HG03558 (cell line): ENCODE measurements around the gene SPINK9.
"Not testable (repeated sequence)": the region's sequence is repeated elsewhere in the genome, so short reads cannot be mapped to it uniquely, and the experiment has no call there.

Experiments
- ATAC-seq: cut with Tn5 transposase; IDR thresholded peaks from one replicate; pipeline ENCODE4 v1.9.1; 2021; ENCODE audit warnings: moderate number of reproducible peaks; ENCODE audit not compliant: unreplicated experiment; ENCODE audit errors: extremely low read depth

Gene SPINK9

GRCh38 chr5:148335259-148335658 is at the start of gene SPINK9:
Gene SPINK9 (plus strand): TSS chr5:148335559. CDS start chr5:148335614, 55 bp downstream.
- no peak for ATAC-seq

- no peak for ATAC-seq
These were observed 44.8 kb upstream of the SPINK9 start for GRCh38 chr5:148290271-148291195.

GRCh38 chr5:148297731-148298130 is 37.6 kb upstream of the SPINK9 start:
- ATAC-seq: no peak

- no peak for ATAC-seq
These were observed 28.9 kb upstream of the SPINK9 start for GRCh38 chr5:148306446-148306845.

- ATAC-seq: no peak
These were observed 26.3 kb upstream of the SPINK9 start for GRCh38 chr5:148309019-148309418.

DNA sequence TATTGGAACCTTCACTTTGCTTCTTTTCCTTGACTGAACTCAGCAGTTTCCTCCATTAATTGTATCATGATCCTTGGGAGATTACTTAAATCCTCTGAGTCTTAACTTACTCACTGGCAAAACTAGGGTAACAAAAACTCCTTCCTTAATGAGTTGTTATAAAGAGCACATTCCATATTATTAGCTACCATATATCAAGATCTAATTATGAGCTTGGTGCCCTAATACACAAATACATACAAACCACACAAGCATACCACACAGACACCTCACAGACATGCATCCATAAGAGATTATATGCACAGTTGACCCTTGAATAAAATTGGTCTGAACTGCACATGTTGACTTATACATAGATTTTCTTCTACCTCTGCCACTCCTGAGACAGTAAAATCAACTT is 25.6 kb upstream of the SPINK9 start:
- ATAC-seq: no peak

DNA sequence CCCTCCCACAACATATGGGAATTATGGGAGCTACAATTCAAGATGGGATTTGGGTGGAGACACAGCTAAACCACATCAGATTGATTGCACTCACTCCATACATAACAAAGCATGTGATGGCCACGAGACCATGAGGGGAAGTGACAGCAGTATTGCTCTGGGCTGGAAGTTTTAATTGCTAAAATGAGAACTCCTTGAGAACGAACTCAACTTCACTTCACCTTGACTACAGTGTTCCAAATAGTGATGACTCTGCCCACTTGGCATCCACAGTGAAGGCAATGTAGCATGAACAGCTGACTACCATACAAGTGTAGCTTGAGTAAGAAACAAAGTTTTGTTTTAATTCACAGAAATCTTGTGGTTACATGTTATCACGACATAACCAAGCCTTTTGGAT is 23.9 kb upstream of the SPINK9 start:
- ATAC-seq: no peak

DNA sequence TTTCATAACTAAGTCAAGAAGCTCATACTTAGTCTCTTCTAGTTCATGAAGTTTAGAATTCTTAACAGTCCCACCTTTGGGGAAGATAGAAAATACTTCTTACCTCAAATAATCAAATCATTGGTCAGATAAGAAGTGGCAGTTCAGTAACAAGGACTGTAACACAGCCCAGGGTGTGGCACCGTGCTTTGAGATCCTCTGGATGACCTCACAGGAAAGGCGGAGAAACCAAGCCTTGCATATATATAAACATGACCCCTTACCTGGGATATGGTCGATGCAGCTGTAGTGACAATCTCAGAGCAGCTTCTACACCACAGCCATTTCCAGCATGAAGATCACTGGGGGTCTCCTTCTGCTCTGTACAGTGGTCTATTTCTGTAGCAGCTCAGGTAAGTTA is 23.2 kb upstream of the SPINK9 start, which contains the start of gene SPINK7:
Gene SPINK7, plus strand, starts transcription at position 271 of the 400 bp plus-strand sequence. Its CDS starts 61 bp downstream, at position 332.
- ATAC-seq: no peak

DNA sequence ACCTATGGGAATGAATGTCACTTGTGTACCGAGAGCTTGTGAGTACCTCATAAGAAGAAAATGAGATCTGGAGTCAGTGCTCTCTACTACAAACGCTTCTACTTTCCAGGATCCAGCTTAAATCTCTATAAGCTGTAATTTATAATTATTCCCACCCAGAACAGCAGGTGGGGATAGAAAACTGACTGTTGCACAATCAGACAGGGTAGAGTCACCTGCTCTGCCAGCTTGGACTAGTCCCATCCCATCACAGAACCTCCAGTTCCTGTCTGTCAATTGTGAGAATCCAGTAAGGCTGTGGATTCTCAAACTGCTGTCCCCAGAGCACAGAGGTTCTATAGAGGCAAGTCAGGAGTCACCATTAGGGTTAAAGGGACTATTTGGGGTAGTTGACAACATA is 21.2 kb upstream of the SPINK9 start:
- no peak for ATAC-seq

GRCh38 chr5:148314731-148315130 is 20.6 kb upstream of the SPINK9 start:
- ATAC-seq: no peak

GRCh38 chr5:148320011-148320963 is 15.1 kb upstream of the SPINK9 start:
- ATAC-seq: not testable (repeated sequence)

DNA sequence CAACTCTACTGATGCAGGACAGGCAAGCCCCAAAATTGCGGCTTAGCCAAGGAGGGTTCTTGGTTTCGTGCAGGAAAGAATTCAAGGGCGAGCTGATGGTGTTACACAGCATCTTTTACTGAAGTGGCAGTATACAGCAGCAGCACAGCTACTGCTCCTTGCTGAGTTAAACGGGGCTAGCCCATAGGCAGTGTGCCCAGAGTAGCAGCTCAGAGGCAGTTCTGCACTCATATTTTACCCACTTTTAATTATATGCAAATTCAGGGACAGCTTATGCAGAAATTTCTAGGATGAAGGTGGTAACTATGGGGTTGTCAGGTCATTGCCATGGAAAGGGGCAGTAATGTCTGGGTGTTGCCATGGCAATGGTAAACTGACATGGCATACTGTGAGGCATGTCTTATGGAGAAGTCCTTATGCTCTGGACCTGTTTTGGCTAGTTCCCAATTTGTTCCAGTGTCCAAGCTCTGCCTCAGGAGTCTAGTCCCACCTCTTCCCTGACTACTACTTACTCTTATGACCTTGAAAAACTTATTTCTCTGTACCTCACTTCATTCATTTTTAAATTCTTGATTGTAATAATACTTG is 2.0 kb upstream of the SPINK9 start:
- no peak for ATAC-seq

DNA sequence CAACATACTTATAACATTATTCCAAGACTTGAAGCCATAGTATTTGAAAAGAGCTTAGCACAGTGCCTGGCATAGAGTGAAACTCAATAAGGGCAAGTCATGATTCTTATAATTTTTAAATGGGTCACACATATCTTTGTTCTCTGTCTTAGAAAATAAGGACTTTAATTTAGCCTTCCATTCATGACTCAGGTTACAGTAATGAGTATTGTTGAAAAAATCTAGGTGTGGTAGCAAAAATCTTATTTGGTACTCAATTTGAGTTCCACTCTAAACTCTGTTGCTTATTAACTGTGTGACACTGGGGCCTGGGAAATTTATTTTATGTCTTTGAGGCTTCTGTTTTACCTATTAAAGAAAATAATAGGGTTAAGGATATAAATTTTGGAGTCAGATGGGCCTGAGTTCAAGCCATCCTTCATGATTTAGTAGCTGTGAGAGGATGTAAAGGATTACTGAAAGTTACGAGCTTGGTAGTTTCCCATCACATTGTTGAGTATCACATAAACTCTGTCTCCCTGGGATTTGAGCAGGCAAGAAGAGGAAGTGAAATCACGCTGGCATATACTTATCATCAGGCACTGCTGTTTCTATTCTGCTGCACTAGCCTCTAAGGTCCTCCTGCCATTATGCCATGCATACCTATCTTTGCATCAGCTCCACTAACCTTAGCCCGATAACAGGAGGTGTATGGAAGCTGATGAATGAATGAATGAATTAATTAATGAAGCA is 1.5 kb downstream of the SPINK9 start:
- ATAC-seq: peak; percentile 54

DNA sequence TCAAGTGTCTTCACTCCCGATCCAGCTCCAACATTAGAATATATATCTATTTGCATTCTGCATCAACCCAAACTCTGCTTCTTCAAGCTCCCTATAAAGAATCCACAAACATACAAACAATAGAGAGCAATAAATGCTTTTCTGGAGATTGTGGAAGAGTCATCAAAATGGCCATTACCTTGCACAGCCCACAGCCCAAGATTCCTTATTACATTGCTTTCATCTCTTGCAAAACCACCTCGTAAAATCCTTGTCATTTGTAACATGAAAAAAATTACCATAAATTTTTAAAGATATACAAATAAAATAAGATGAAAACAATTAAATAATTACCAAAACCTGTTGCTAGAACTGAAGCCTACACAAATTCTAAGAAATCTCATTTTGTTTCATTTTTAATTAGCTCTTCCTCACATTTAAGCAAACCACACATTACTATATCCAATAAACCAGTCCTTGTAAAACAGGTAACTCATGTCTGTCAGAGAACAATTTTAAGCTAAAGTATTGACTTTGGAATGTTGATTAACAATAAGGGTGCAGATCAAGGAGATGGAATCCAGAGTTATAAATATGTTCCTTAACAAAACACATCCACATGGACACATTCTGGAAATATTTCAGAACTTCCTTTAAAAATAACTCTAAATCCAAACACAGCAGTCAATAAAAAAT is 7.1 kb downstream of the SPINK9 start:
- no peak for ATAC-seq

GRCh38 chr5:148343046-148343407 is 7.7 kb downstream of the SPINK9 start:
- no peak for ATAC-seq

DNA sequence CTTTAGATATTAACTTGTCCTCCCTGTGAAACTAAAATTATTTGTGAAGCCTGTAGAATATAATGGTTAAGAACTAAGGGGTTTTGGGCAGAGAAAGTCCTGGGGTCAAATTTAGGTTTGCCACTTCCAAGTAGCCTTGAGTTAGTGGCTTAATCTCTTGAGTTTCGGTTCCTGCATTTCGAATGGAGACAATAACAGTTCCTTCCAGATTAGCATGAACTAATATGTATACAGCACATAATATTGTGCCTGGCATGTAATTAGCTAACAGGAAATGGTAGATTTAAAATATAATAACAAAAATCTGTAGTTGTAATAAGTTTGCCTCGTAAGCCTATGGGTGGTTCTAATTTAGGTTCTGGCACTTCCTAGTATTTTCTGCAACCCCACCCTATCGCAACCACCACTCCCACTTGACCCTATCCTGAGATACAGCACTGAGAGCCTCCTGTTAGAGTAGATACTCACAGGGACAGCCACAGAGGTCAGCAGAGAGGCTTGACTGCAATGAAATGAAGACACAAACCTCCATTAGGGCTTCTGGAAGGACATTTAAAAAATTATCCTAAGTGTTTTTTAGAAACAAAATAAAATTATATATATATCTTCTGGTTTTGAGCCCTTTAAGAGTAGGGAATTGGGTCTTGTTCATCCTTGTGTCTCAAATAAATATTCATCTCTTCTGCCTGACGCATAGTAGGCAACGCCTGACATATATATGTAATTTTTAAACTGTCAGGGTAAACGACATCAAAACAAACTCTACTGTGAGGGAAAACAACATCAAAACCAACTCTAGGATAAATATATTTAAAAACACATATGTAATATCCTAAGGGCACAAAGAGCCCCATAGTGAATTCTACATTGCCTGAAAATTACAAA is 8.5 kb downstream of the SPINK9 start:
- no peak for ATAC-seq

- no peak for ATAC-seq
These were observed 12.3 kb downstream of the SPINK9 start for GRCh38 chr5:148347706-148348105.

DNA sequence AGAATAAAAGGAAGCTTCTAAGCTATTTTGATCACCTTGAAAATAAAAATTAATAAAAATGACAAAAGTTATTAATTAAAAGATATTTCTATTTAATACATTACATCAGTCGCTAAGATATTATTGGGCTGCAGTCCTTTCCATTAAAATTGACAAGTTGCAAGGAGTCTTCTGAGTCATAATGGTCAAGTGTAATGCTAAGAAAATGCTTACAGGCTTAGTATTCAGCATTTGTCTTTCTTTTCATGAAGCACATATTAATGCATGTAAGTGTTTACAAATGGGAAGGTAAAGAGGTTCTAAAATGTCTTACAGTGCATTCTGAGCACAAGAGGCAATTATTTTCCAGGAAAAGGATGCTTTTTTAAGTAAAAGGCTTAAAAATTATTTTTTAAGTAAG is 17.3 kb downstream of the SPINK9 start:
- no peak for ATAC-seq
